GM10248 (cell line): Measurements from ENCODE around the gene ENPEP.

Source experiments
- CTCF ChIA-PET: fragments of 300-600 bp; sonication (Branson Sonifier 250); formaldehyde crosslinking; extraction: SDS; loops from one replicate; lab custom pipeline; 2021; ENCODE audit warnings: antibody characterized with exemption; lab: Yijun Ruan, JAX
- POLR2A ChIA-PET: fragments of 350-650 bp; sonication (Branson Sonifier 250); formaldehyde crosslinking; extraction: SDS; loops from one replicate; lab custom pipeline; 2020; ENCODE audit warnings: antibody characterized with exemption; lab: Yijun Ruan, JAX
- DNase-seq: peaks from one replicate; pipeline ENCODE4 v3.0.0; 2012; ENCODE audit errors: extremely low spot score
- CTCF ChIP-seq: IDR thresholded peaks from 2 replicates; pipeline ENCODE4 v1.5.1; 2012; ENCODE audit warnings: mild to moderate bottlenecking, low read depth; ENCODE audit errors: extremely low read depth, missing control alignments, control extremely low read depth

Gene ENPEP

DNA sequence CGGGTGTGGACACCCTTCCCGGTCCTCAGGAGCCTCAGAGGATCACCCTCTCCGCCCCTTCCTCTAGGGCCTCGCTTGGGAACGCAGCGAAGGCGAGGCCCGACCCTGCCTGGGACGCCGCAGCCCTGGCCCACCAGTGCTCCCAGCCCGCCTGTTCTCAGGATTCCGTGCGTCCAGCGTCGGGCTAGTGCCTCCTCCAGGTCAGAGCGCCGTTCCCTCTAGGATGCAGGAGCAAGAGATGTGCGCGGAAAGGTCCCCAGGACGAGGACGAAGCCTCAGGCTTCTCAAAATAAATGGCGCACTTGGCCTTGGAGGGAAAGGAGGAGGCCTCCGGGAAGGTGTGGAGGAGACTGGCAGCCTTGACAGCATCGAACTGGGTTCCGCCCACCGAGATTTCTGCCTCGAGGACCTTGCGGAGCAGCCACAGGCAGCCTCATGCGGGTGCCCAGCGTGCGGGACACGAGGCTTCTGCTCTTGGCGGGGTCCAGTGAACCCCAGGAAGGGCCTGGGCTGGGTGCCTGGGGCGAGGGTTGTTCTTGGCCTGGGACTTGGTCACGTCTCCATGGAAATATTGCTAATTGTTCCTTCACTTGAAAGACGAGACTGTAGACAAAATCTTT is 111.8 kb downstream of the ENPEP start:
- DNase-seq = no peak
- no peak for TF ChIP-seq CTCF
- CTCF ChIA-PET = no interaction called here
- POLR2A ChIA-PET = no interaction called here

DNA sequence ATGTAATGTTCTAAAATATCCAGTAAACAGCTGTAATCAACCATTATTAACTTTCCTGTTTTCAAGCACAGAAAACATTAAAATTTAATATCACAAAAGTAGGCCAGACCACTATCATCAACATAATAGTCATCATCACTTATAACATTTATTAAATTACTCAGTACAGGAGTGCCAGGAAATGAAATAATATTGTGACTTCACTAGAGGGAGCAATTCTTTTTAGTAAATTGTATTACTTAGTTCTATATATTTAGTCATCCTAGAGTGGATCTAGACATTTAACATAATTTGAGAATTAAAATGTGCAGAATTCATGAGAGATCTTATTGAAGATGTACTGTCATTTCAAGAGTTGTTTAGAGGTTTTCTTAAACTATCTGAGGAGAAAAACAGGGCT is 113.3 kb downstream of the ENPEP start:
- no peak for TF ChIP-seq CTCF
- POLR2A ChIA-PET = no interaction called here
- CTCF ChIA-PET = no interaction called here
- no peak for DNase-seq

DNA sequence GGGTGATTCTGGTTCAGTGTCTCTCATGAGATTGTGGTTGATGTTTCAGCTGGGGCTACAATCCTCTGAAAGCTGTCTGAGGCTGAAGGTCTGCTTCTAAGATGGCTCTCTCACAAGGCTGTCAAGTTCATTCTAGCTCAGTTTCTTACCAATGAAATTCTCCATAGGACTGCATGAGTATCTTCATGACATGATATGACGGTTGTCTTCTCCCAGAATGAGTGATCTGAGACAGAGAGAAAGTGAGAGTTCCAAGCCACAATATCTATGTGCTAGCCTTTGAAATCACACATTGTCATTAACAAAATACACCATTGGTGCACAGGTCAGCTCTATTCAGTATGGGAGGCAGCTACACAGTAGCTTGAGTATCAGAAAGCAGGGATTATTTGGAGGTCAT is 119.6 kb downstream of the ENPEP start:
- TF ChIP-seq CTCF = no peak
- POLR2A ChIA-PET = no interaction called here
- DNase-seq = no peak
- CTCF ChIA-PET = no interaction called here

- no peak for DNase-seq
- ChIA-PET POLR2A (no interaction called here), CTCF (interaction anchor here (1.5 kb wide), 1 partner anchor 13 kb away, joined by 7 read pairs; no protein-coding TSS in a partner anchor)
- no peak for TF ChIP-seq CTCF
These were observed 120.5 kb downstream of the ENPEP start for GRCh38 chr4:110596431-110596830.

DNA sequence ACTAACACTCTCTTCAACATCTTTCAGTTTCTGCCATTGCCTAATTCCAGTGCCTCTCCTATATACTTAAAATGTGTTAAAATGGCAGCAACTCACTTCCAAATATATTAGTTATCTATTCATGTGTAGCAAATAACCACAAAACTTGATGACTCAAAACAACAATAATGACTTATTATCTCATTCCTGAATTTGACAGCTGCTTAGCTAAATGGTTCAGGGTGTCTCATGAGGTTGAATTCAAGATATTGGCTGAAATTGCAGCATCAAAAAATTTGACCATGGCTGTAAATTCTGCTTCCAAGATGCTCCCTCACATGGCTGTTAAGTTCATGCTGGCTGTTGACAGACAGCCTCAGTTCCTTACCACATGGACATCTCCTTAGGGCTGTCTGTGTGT is 121.6 kb downstream of the ENPEP start:
- DNase-seq = no peak
- ChIA-PET CTCF (no interaction called here), POLR2A (no interaction called here)
- no peak for TF ChIP-seq CTCF

GRCh38 chr4:110602061-110602460 is 126.1 kb downstream of the ENPEP start:
- CTCF ChIA-PET = no interaction called here
- DNase-seq = no peak
- POLR2A ChIA-PET = no interaction called here
- no peak for TF ChIP-seq CTCF
